Testis (tissue), 3 donors: ENCODE data around the gene ZNF576. TPM values are rescaled to one million over a fixed set of nuclear protein-coding genes. Genes with fewer than 3 reads are reported as not detected.

Source experiments
- DNase-seq: peaks from one replicate; pipeline ENCODE4 v3.0.0-alpha.2; 2019
- H3K27ac ChIP-seq, 2 donors: fragments of 200-600 bp; sonication (generic); one replicate each; pipeline ENCODE4 v1.5.1; 2019
- H3K27me3 ChIP-seq: fragments of 200-600 bp; sonication (generic); one replicate; pipeline ENCODE4 v1.5.1; 2019
- H3K36me3 ChIP-seq: fragments of 200-600 bp; sonication (generic); one replicate; pipeline ENCODE4 v1.5.1; 2017; ENCODE audit warnings: low read depth; ENCODE audit errors: missing control alignments
- H3K4me1 ChIP-seq: fragments of 200-600 bp; sonication (generic); one replicate; pipeline ENCODE4 v1.5.1; 2019
- H3K4me3 ChIP-seq, 2 donors: fragments of 200-600 bp; sonication (generic); one replicate each; pipeline ENCODE4 v1.5.1; 2017 to 2019
- H3K9me3 ChIP-seq: fragments of 200-600 bp; sonication (generic); one replicate; pipeline ENCODE4 v1.5.1; 2017
- CTCF ChIP-seq, 3 experiments: fragments of 450-650 bp in 2 of 3; fragments of 200-600 bp in 1 of 3; sonication (generic) in 1 of 3; IDR thresholded peaks; one replicate each; pipeline ENCODE4 v1.5.1; 2016 to 2019; ENCODE audit warnings: antibody characterized with exemption in 3 of 3, mild to moderate bottlenecking in 2 of 3, moderate library complexity in 1 of 3
- POLR2A ChIP-seq: fragments of 450-650 bp; IDR thresholded peaks from one replicate; pipeline ENCODE4 v1.6.1; 2017; ENCODE audit warnings: antibody characterized with exemption, mild to moderate bottlenecking, moderate library complexity
- WGBS, 2 donors: methylation state at CpG; one replicate each; pipeline ENCODE4 v1.1.5; 2018; 5-methylcytosine and 5-hydroxymethylcytosine counted together
- intact Hi-C: fragments of 100-400 bp; cut with DNase I; formaldehyde crosslinking; loops from one replicate; pipeline ENCODE4 v1.15.1; 2023; ENCODE audit warnings: low total_unique reads
- polyA plus RNA-seq: library from polyadenylated mRNA; stranded (reverse); fragments of 350-450 nt; fragmentation: Illumina TruSeq; extraction: RNeasy Lipid Tissue Mini Kit (QIAGEN cat#74804); gene quantifications from one replicate; pipeline ENCODE4 v1.2.3, GENCODE V29; 2014; ENCODE audit warnings: low read depth, low replicate concordance; ENCODE audit not compliant: insufficient read depth
- total RNA-seq, 2 donors: library from RNA; depleted of rRNA; stranded (reverse); fragments of >200 nt; gene quantifications; one replicate each; pipeline ENCODE4 v1.2.3, GENCODE V29; 2016

Gene ZNF576
- total and polyA plus RNA-seq, 3 donors from 2014 or later, result 14.6 to 23.1 (median 17.9) TPM

GRCh38 chr19:43638995-43639518 lies 42.7 kb downstream of the ZNF576 start:
- Histone ChIP-seq H3K27me3 (no peaks in the 10 kb centered on the region), H3K9me3 (no peaks in the 10 kb centered on the region), H3K4me1 (peaks cover 8% of the 10 kb centered on the region), H3K36me3 (no peaks in the 10 kb centered on the region), H3K27ac (no peak overlapping the region), H3K4me3 (no peak overlapping the region)
- TF ChIP-seq POLR2A (no peak), CTCF (IDR thresholded peaks at IDR 0.05) (no peak)
- WGBS, 2 donors, result 8 to 11% methylated on average over 13 to 18 of the region's 18 CpGs
- intact Hi-C loops, result no loop called here
- DNase-seq, result no peak

- H3K9me3 ChIP-seq, result no peaks in the 10 kb centered on the region
- TF ChIP-seq CTCF (IDR thresholded peaks at IDR 0.05), result no peak
- TF ChIP-seq POLR2A, result no peak
- no peak within 1 kb of the TSS for H3K27ac ChIP-seq
- 1% methylated on average over 34 to 70 of the region's 110 CpGs for WGBS, 2 donors
- H3K36me3 ChIP-seq, result no peaks in the 10 kb centered on the region
- intact Hi-C loops, result no loop called here
- H3K27me3 ChIP-seq, result no peaks in the 10 kb centered on the region
- peak within 1 kb of the TSS; percentile 29 to 47 for H3K4me3 ChIP-seq
- DNase-seq, result no peak
- H3K4me1 ChIP-seq, result peaks cover 7% of the 10 kb centered on the region
These were observed 43.4 kb downstream of the ZNF576 start, which contains the start of gene CADM4 for GRCh38 chr19:43639519-43640423. TSS of gene CADM4 (minus strand) at chr19:43639850. CDS start at chr19:43639790, 60 bp downstream.

- 5 to 9% methylated on average over 8 to 9 of the region's 9 CpGs for WGBS, 2 donors
- peaks cover 2% of the 10 kb centered on the region for H3K4me1 ChIP-seq
- no peaks in the 10 kb centered on the region for H3K9me3 ChIP-seq
- TF ChIP-seq CTCF (IDR thresholded peaks at IDR 0.05) (no peak), POLR2A (no peak)
- intact Hi-C loops, result no loop called here
- peak overlapping the region; percentile 29 to 47 for H3K4me3 ChIP-seq
- DNase-seq, result no peak
- no peaks in the 10 kb centered on the region for H3K36me3 ChIP-seq
- H3K27me3 ChIP-seq, result no peaks in the 10 kb centered on the region
- no peak overlapping the region for H3K27ac ChIP-seq
These were observed 44.0 kb downstream of the ZNF576 start for GRCh38 chr19:43640424-43640757.

- Histone ChIP-seq H3K4me1 (peaks cover 2% of the 10 kb centered on the region), H3K27me3 (no peaks in the 10 kb centered on the region), H3K9me3 (no peaks in the 10 kb centered on the region), H3K27ac (no peak overlapping the region), H3K36me3 (no peaks in the 10 kb centered on the region), H3K4me3 (no peak overlapping the region)
- TF ChIP-seq POLR2A (no peak), CTCF (IDR thresholded peaks at IDR 0.05) (no peak)
- 75 to 89% methylated on average over 2 of the region's 2 CpGs for whole genome bisulfite sequencing, 2 donors
- intact Hi-C loops, result no loop called here
- DNase-seq, result peak; percentile 24
These were observed 44.9 kb downstream of the ZNF576 start for GRCh38 chr19:43641333-43641732.
